HCT116 (cell line): ENCODE measurements around the gene CACNA1G. TPM values are rescaled to one million over a fixed set of nuclear protein-coding genes. Genes with fewer than 3 reads are reported as not detected.
A peak's percentile ranks its signal among the peaks of the same experiment; 100 is the strongest.

Experiments used
- ATAC-seq: fragments of 200-7000 bp; cut with Tn5 transposase; 2 replicates; pipeline ENCODE4 v1.9.1; 2020; ENCODE audit warnings: mild to moderate bottlenecking, moderate library complexity
- BruUV-seq: library from RNA; stranded (reverse); fragments of 400-500 nt; replicated peaks from 2 replicates; lab custom pipeline; 2021; lab: Mats Ljungman, UMichigan
- CTCF ChIA-PET: fragments of 300-600 bp; sonication (Branson Sonifier 250); formaldehyde crosslinking; loops from one replicate; lab custom pipeline; 2021; ENCODE audit warnings: antibody characterized with exemption; lab: Charles Lee
- POLR2A ChIA-PET: fragments of 300-600, 350-600 bp; sonication (Branson Sonifier 250); formaldehyde crosslinking; loops from one replicate; lab custom pipeline; 2021; ENCODE audit warnings: antibody characterized with exemption; lab: Charles Lee
- RAD21 ChIA-PET, 2 experiments: fragments of 300-600 bp; sonication (Branson Sonifier 250); formaldehyde crosslinking; loops; one replicate each; lab custom pipeline; 2023; ENCODE audit warnings: low total read pairs in 2 of 2; ENCODE audit not compliant: uncharacterized antibody in 2 of 2, unreplicated experiment in 2 of 2, low non-redundant PET in 1 of 2; lab: Charles Lee
- DNase-seq: peaks from one replicate; pipeline ENCODE4 v3.0.0-alpha.2; 2010; ENCODE audit warnings: low read depth, low spot score
- H2AFZ ChIP-seq: fragments of 200-600 bp; shearing (Covaris generic), sonication (generic); 2 replicates; pipeline ENCODE4 v1.6.1; 2017; ENCODE audit warnings: low read depth, mixed run types, mixed read lengths, antibody characterized with exemption, low read length; ENCODE audit not compliant: poor library complexity, severe bottlenecking
- H3K27ac ChIP-seq: 2 replicates; pipeline ENCODE4 v1.5.1; 2012; ENCODE audit warnings: low read depth, low read length
- H3K27me3 ChIP-seq: fragments of 200-600 bp; sonication (generic); 2 replicates; pipeline ENCODE4 v1.6.1; 2016; ENCODE audit warnings: mixed run types, low read length, mixed read lengths; ENCODE audit not compliant: insufficient read depth
- H3K36me3 ChIP-seq, 2 experiments: fragments of 200-500 bp in 1 of 2; fragments of 200-600 bp in 1 of 2; sonication (Bioruptor generic) in 1 of 2; sonication (generic) in 1 of 2; 2 replicates each; pipeline versions ENCODE4 v1.5.1 to v1.6.1; 2014 to 2016; ENCODE audit warnings: low read length in 2 of 2, inconsistent platforms in 1 of 2, mixed read lengths in 1 of 2, mixed run types in 1 of 2; ENCODE audit not compliant: insufficient read depth in 2 of 2, control insufficient read depth in 1 of 2
- H3K4me1 ChIP-seq, 2 experiments: fragments of 200-600 bp in 1 of 2; sonication (generic) in 1 of 2; 2 replicates each; pipeline versions ENCODE4 v1.5.1 to v1.6.1; 2012 to 2017; ENCODE audit warnings: low read length in 2 of 2, inconsistent platforms in 1 of 2, mild to moderate bottlenecking in 1 of 2, mixed read lengths in 1 of 2, mixed run types in 1 of 2, moderate library complexity in 1 of 2; ENCODE audit not compliant: insufficient read depth in 2 of 2, control insufficient read depth in 1 of 2
- H3K4me2 ChIP-seq: fragments of 200-600 bp; sonication (generic); 2 replicates; pipeline ENCODE4 v1.6.1; 2017; ENCODE audit warnings: mixed run types, low read length, mixed read lengths
- H3K4me3 ChIP-seq, 2 experiments: fragments of 200-600 bp in 1 of 2; sonication (generic) in 1 of 2; replicated peaks in 1 of 2; 2 replicates each; pipeline ENCODE4 v1.5.1; 2011 to 2016; ENCODE audit warnings: low read length in 2 of 2, control low read depth in 1 of 2, low read depth in 1 of 2, mild to moderate bottlenecking in 1 of 2, mixed read lengths in 1 of 2, mixed run types in 1 of 2
- H3K79me2 ChIP-seq: fragments of 200-600 bp; sonication (generic); 2 replicates; pipeline ENCODE4 v1.6.1; 2017; ENCODE audit warnings: mild to moderate bottlenecking, mixed run types, low read length, moderate library complexity, mixed read lengths; ENCODE audit not compliant: insufficient read depth
- H3K9ac ChIP-seq: fragments of 200-600 bp; sonication (generic); 2 replicates; pipeline ENCODE4 v1.6.1; 2016; ENCODE audit warnings: low read length, mixed read lengths
- H3K9me2 ChIP-seq: fragments of 200-600 bp; sonication (generic), shearing (Covaris generic); 2 replicates; pipeline ENCODE4 v1.6.1; 2017; ENCODE audit warnings: mixed run types, mild to moderate bottlenecking, moderate library complexity; ENCODE audit not compliant: insufficient read depth
- H3K9me3 ChIP-seq, 2 experiments: fragments of 200-500 bp in 1 of 2; fragments of 200-600 bp in 1 of 2; sonication (Bioruptor generic) in 1 of 2; sonication (generic) in 1 of 2; 2 replicates each; pipeline ENCODE4 v1.6.1; 2014 to 2017; ENCODE audit warnings: low read length in 2 of 2, mixed read lengths in 2 of 2, inconsistent platforms in 1 of 2, low read depth in 1 of 2, mild to moderate bottlenecking in 1 of 2, mixed run types in 1 of 2, moderate library complexity in 1 of 2; ENCODE audit not compliant: control insufficient read depth in 1 of 2, insufficient read depth in 1 of 2
- H4K20me1 ChIP-seq: fragments of 200-600 bp; sonication (generic), shearing (Covaris generic); 2 replicates; pipeline ENCODE4 v1.6.1; 2017; ENCODE audit warnings: mixed run types, mild to moderate bottlenecking, moderate library complexity; ENCODE audit not compliant: insufficient read depth
- ATF3 ChIP-seq: IDR thresholded peaks from 2 replicates; pipeline ENCODE4 v1.6.1; 2012
- CBX3 ChIP-seq: IDR thresholded peaks from 2 replicates; pipeline ENCODE4 v1.6.1; 2012; ENCODE audit warnings: low read depth
- CEBPB ChIP-seq: IDR thresholded peaks from 2 replicates; pipeline ENCODE4 v1.6.1; 2012; ENCODE audit warnings: low read depth
- CTCF ChIP-seq, 3 experiments: fragments of 200-600 bp in 1 of 3; sonication (generic) in 1 of 3; IDR thresholded peaks in 2 of 3; conservative IDR thresholded peaks in 1 of 3; 2 replicates each; pipeline ENCODE4 v1.5.1; 2012 to 2017; ENCODE audit warnings: low read depth in 2 of 3, low read length in 2 of 3, antibody characterized with exemption in 1 of 3, borderline replicate concordance in 1 of 3, control low read depth in 1 of 3, mild to moderate bottlenecking in 1 of 3, mixed read lengths in 1 of 3, mixed run types in 1 of 3, moderate library complexity in 1 of 3; ENCODE audit not compliant: insufficient read depth in 1 of 3
- EGR1 ChIP-seq: IDR thresholded peaks from 2 replicates; pipeline ENCODE4 v1.6.1; 2012; ENCODE audit warnings: low read depth
- ELF1 ChIP-seq: IDR thresholded peaks from 2 replicates; pipeline ENCODE4 v1.6.1; 2012; ENCODE audit warnings: low read depth, borderline replicate concordance
- EZH2 ChIP-seq: fragments of 200-600 bp; sonication (generic); IDR thresholded peaks from 2 replicates; pipeline ENCODE4 v1.6.1; 2017; ENCODE audit warnings: antibody characterized with exemption, mixed run types
- EZH2phosphoT487 ChIP-seq: fragments of 200-600 bp; IDR thresholded peaks from 2 replicates; pipeline ENCODE4 v1.6.1; 2018; ENCODE audit warnings: antibody characterized with exemption, borderline replicate concordance
- FOSL1 ChIP-seq: IDR thresholded peaks from 2 replicates; pipeline ENCODE4 v1.6.1; 2012; ENCODE audit warnings: low read depth
- JUND ChIP-seq: IDR thresholded peaks from 2 replicates; pipeline ENCODE4 v1.6.1; 2012
- MAX ChIP-seq: IDR thresholded peaks from 2 replicates; pipeline ENCODE4 v1.6.1; 2012
- POLR2AphosphoS5 ChIP-seq: IDR thresholded peaks from 2 replicates; pipeline ENCODE4 v1.6.1; 2011; ENCODE audit warnings: mild to moderate bottlenecking, low read depth, low read length, moderate library complexity
- RAD21 ChIP-seq: IDR thresholded peaks from 2 replicates; pipeline ENCODE4 v1.6.1; 2012; ENCODE audit warnings: low read depth, mild to moderate bottlenecking
- SIN3A ChIP-seq: IDR thresholded peaks from 2 replicates; pipeline ENCODE4 v1.6.1; 2012; ENCODE audit warnings: low read depth
- SRF ChIP-seq: IDR thresholded peaks from 2 replicates; pipeline ENCODE4 v1.6.1; 2012; ENCODE audit warnings: low read depth
- YY1 ChIP-seq: IDR thresholded peaks from 2 replicates; pipeline ENCODE4 v1.6.1; 2011; ENCODE audit warnings: low read length, low read depth, moderate library complexity, mild to moderate bottlenecking; ENCODE audit not compliant: insufficient replicate concordance; ENCODE audit errors: extremely low read depth
- ZBTB33 ChIP-seq: IDR thresholded peaks from 2 replicates; pipeline ENCODE4 v1.6.1; 2011; ENCODE audit warnings: mild to moderate bottlenecking, low read length, moderate library complexity; ENCODE audit not compliant: insufficient replicate concordance; ENCODE audit errors: extremely low read depth
- ZFX ChIP-seq: fragments of 450-650 bp; IDR thresholded peaks from 2 replicates; pipeline ENCODE4 v1.6.1; 2017
- ZNF274 ChIP-seq: fragments of 200-500 bp; sonication (Bioruptor generic); IDR thresholded peaks from 2 replicates; pipeline ENCODE4 v1.6.1; 2014; ENCODE audit warnings: mild to moderate bottlenecking, low read depth, low read length, inconsistent platforms
- intact Hi-C: fragments of 100-400 bp; cut with micrococcal nuclease; formaldehyde crosslinking; loops from 2 replicates; pipeline ENCODE4 v1.10.0; 2022
- total RNA-seq: library from RNA; stranded (reverse); gene quantifications from one replicate; pipeline ENCODE4 v1.2.1, GENCODE V29; 2021; ENCODE audit not compliant: unreplicated experiment

The CACNA1G gene
- total RNA-seq, 1 experiment from 2014 or later, result 3.4 TPM

GRCh38 chr17:50661795-50662391 lies 101.4 kb downstream of the CACNA1G start:
- Histone ChIP-seq H3K9me3 (no peaks in the 10 kb centered on the region), H3K4me3 (peak overlapping the region; percentile 19 to 44), H3K27ac (peak overlapping the region; percentile 96), H3K79me2 (no peaks in the 10 kb centered on the region), H4K20me1 (no peaks in the 10 kb centered on the region), H3K4me1 (peaks cover 61 to 91% of the 10 kb centered on the region in 2 experiments), H2AFZ (no peak overlapping the region), H3K36me3 (no peaks in the 10 kb centered on the region), H3K9ac (peak overlapping the region; percentile 52), H3K9me2 (no peaks in the 10 kb centered on the region), H3K4me2 (peak overlapping the region; percentile 79), H3K27me3 (no peaks in the 10 kb centered on the region)
- peak; percentile 82 for ATAC-seq
- POLR2A ChIA-PET, result interaction anchor here (1.0 to 6.0 kb wide), 11 partner anchors 8 to 119 kb away, joined by 3 to 59 read pairs (median 7); partner anchors contain the start of gene CACNA1G
- no TSS peak for BruUV-seq
- intact Hi-C loops, result loop anchor here (2.0 kb wide), 1 partner anchor 19 kb away; no protein-coding TSS in a partner anchor
- DNase-seq, result peak; percentile 92
- RAD21 ChIA-PET, result interaction anchor here (0.6 to 1.7 kb wide), 5 partner anchors 23 to 222 kb away, joined by 3 to 7 read pairs (median 3); no protein-coding TSS in a partner anchor
- CTCF ChIA-PET, result interaction anchor here (0.8 to 2.3 kb wide), 11 partner anchors 13 to 102 kb away, joined by 3 to 13 read pairs (median 4); no protein-coding TSS in a partner anchor
- TF ChIP-seq SRF, result no peak
- TF ChIP-seq CBX3, result peak; percentile 95
- no peak for TF ChIP-seq RAD21
- TF ChIP-seq ATF3, result no peak
- TF ChIP-seq EGR1, result no peak
- TF ChIP-seq ELF1, result no peak
- no peak for TF ChIP-seq EZH2
- no peak for TF ChIP-seq CTCF (IDR thresholded peaks at IDR 0.05 in 2 of 3, conservative IDR thresholded peaks at IDR 0.05 in 1 of 3; ENCODE audit: borderline replicate concordance in 1 of 3, insufficient read depth in 1 of 3, low read depth in 2 of 3, low read length in 2 of 3)
- peak; percentile 19 for TF ChIP-seq ZBTB33
- TF ChIP-seq POLR2AphosphoS5, result peak; percentile 84
- TF ChIP-seq EZH2phosphoT487, result no peak
- no peak; the same call in none of the 2 replicates for TF ChIP-seq JUND
- no peak for TF ChIP-seq CEBPB
- no peak; the same call in 1 of the 2 replicates for TF ChIP-seq FOSL1
- no peak for TF ChIP-seq ZNF274
- no peak for TF ChIP-seq SIN3A
- TF ChIP-seq MAX, result peak; percentile 79; the same call in 1 of the 2 replicates
- TF ChIP-seq YY1, result peak; percentile 75
- no peak for TF ChIP-seq ZFX
